Bone marrow (tissue), 2 donors: ENCODE data around the gene MCEMP1.

Experiments
- DNase-seq, 2 donors: peaks; one replicate each; lab custom pipeline; 2025; lab: John Stamatoyannopoulos, UW

The MCEMP1 gene, protein sequence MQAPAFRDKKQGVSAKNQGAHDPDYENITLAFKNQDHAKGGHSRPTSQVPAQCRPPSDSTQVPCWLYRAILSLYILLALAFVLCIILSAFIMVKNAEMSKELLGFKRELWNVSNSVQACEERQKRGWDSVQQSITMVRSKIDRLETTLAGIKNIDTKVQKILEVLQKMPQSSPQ

DNA sequence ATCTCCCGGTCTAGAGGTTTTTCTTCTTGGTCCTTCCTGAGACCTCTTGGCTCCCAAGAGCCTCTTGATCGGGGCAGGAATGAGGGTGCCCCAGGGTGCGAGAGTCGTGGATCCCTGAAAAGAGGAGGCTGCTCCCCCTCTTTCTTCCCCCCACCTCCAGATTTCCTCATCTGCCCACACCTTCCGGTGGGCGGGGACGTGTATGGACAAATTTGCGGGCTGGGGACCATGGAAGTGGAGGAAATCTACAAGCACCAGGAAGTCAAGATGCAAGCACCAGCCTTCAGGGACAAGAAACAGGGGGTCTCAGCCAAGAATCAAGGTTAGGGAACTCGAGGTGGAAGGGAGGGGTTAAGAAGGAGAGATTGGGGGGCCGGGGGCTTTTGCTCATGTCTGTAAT is at the start of gene MCEMP1:
TSS of gene MCEMP1 (plus strand) at position 237 of the 400 bp plus-strand sequence. CDS start at position 268, 31 bp downstream.
- DNase-seq = peak in 1 of 2 donors; percentile 25

DNA sequence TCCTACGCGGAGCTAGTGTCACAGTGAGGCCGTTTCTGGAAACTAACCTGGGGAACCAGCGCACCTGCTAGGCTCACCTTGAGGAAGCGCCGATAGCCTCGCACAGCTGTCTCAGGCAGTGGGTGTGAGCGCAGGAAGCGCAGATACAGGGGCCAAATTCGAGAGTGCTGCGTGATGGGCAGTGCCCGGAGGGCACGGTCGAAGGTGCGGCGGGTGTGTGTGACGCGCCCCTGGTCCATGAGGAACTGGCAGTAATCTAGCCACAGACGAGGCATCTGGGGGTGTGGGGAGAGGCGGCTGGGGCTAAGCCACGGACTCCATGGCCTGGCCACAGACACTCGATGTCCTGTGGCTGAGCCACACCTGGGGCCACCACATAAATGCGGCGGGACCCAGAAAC is 49.7 kb upstream of the MCEMP1 start:
- DNase-seq = no peak

DNA sequence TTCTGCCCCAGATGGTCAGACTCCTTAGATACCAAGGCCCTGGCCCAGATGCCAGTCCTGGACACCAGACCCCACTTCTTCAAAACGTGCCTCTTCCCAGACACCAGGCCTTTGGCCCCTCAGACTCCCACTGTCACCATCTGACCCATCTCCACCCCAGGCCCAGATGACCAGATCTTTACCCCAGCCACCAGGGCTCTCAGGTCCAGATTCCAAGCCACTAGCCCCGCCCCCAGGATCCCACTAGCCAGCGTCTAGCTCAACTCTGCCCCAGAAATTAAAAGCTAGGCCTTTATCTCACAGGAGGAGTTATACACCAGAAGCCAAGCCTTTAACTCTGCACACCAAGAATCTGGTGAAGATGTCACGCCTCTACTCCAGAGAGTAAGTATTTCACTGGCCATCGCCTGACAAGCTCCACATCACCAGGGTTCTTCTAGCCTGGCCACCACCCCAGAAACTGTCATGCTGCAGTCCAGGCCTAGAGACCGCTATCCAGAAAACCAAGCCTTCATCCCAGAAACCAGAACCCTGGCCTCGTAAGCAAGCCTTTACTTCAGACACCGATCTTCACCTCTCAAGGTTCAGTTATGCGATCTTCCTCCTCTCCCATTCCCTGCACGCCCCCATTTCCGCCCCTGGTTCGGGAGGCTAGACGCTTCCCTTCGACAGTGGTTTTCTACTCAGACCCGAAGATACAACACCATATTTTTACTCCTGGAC is 48.1 kb upstream of the MCEMP1 start:
- no peak for DNase-seq

- DNase-seq = peak; percentile 86 to 98
Observed at GRCh38 chr19:7629347-7630054, 47.4 kb upstream of the MCEMP1 start, which contains the start of the genes PET100 and XAB2. Gene PET100, plus strand, starts transcription at chr19:7629793. Its CDS starts 41 bp downstream, at chr19:7629834. Gene XAB2, minus strand, starts transcription at chr19:7629545. Its CDS starts 18 bp downstream, at chr19:7629527.

DNA sequence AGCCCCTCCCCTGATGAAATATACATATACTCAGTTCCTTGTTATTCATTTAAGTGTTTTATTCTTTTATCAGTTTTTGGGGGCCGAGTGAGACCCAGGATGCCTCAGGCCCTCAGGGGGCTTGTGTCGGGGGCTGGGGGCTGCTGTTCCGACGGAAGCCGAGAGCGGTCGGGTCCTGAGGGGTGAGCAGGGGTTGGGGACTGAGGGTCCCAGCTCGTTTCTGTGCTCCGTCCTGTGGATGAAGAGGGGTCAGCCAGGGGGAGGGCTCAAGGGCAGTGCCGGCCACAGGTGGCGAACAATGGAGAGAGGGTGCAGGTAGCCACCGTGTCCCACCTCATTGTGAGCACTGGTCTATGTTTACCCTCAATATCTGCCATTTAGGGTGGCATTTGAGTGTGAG is 45.3 kb upstream of the MCEMP1 start:
- DNase-seq = no peak

- no peak for DNase-seq
Observed at GRCh38 chr19:7632340-7633203, 44.3 kb upstream of the MCEMP1 start.

DNA sequence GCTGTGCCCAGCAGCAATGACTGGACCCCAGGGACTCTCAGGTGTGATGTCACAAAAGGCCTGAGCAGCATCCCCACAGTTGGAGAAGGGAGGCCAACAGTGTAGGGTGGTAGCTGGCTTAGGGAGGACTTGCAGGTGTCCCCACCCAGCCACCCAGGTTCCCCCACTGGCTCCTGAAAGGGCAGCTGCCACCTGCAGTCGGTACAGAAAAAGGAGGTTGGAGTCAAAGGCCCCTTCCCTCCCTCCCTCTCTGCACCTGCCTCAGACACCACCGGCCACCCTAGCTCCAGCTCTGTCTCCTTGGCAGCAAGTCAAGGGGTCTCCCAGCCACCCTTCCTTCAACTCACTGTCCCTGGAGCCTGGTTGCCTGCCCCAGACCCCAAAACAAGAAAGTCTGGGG is 43.2 kb upstream of the MCEMP1 start, which contains the start of gene PCP2:
TSS of gene PCP2 (minus strand) at position 22 of the 400 bp plus-strand sequence. CDS start 262 bp downstream, outside the sequence.
- DNase-seq = no peak

DNA sequence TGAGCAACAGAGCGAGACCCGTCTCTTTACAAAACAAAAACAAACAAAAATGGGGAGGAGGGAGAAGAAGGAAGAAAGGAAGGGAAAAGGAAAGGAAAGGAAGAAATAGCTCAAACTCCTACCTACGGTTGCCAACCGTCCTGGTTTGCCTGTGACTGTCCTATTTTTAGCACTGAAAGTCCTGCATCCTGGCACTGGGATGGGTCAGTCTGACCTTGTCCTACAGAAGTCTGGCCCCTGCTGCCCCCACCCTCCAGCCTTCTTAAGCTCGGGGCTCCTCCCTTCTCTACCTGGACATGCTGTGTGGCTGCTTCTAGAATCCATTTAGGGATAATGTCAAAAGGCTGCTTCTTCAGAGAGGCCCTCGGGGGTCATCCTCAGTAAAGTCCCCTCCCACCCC is 41.2 kb upstream of the MCEMP1 start:
- DNase-seq = no peak

- no peak for DNase-seq
Observed at GRCh38 chr19:7636317-7636690, 40.6 kb upstream of the MCEMP1 start.

GRCh38 chr19:7636691-7637373 is 40.1 kb upstream of the MCEMP1 start, which contains the start of gene STXBP2:
Gene STXBP2, plus strand, starts transcription at chr19:7637110. Its CDS starts 40 bp downstream, at chr19:7637150.
- peak in 1 of 2 donors; percentile 67 for DNase-seq

GRCh38 chr19:7637374-7638256 is 39.3 kb upstream of the MCEMP1 start:
- peak in 1 of 2 donors; percentile 57 for DNase-seq

GRCh38 chr19:7638802-7639465 is 38.0 kb upstream of the MCEMP1 start:
- no peak for DNase-seq

GRCh38 chr19:7639863-7640348 is 37.0 kb upstream of the MCEMP1 start:
- no peak for DNase-seq

- DNase-seq = no peak
Observed at GRCh38 chr19:7640803-7641202, 36.1 kb upstream of the MCEMP1 start.

DNA sequence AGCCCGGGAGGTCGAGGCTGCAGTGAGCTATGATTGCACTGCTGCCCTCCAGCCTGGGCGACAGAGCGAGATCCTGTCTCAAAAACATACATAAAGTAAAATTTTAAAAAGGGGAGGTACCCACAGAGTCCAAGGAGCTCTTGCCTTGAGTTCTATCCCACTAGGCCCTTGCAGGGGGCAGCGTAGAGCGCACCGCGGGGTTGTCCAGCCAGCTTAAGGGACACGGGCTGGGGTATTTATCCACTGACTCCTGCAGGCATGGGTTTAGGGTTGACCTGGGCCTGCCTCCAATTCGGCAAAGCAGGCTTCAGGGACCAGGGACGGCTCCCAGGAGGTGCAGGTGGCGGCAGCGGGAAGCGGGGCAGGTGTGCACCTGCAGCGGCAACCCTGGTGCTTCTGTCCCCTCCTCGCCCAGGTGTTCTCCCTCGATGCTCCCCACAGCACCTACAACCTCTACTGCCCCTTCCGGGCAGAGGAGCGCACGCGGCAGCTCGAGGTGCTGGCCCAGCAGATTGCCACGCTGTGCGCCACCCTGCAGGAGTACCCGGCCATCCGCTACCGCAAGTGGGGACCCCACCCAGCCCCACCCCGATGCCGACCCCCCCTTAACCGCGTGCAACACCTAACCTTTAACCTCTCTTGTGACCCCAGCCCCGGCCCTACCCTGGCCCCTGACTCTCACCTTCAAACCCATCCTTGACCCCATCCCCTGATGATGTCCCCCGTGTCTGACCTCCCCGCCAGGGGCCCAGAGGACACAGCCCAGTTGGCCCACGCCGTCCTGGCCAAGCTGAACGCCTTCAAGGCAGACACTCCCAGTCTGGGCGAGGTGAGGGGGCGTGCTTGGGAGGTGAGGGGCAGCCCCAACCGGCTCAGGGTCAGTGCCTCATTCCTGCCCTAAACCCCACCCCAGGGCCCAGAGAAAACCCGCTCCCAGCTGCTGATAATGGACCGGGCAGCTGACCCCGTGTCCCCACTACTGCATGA is 35.3 kb upstream of the MCEMP1 start:
- DNase-seq = no peak

DNA sequence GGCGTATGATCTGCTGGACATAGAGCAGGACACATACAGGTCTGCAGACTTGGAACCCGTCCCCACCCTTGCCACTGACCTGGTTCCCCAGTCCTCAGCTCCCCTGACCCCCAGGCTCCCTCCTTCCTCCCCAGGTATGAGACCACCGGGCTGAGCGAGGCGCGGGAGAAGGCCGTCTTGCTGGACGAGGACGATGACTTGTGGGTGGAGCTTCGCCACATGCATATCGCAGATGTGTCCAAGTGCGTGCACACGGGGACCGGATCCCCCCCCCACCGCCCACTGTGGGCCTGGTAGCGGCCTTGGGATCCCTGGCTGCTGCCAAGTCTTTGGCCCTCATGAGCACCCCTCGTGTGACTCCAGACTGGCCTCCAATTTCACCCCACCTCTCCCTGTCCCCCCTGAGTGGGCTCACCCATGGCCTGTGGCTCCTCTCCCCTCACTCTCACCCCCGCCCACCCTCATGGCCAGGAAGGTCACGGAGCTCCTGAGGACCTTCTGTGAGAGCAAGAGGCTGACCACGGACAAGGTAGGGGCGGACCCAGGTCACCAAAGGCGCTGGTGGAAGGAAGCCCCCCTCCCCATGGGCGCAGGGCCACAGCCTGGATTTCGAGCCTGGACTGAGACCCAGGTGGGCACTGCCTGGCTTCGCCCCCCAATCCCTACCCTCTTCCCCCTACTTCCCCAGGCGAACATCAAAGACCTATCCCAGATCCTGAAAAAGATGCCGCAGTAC is 34.4 kb upstream of the MCEMP1 start:
- DNase-seq = no peak

GRCh38 chr19:7643031-7643415 is 33.9 kb upstream of the MCEMP1 start:
- DNase-seq = no peak
